A549 treated with CORT108297 at 1 μM for 4 hours (cell line): ENCODE measurements around the gene KCNE1. TPM values are rescaled to one million over a fixed set of nuclear protein-coding genes. Genes with fewer than 3 reads are reported as not detected.

Experiments
- total RNA-seq: library from RNA; stranded (reverse); fragments of 200-300 nt; extraction: Qiagen RNA extraction; gene quantifications from 5 replicates; pipeline ENCODE4 v1.2.3, GENCODE V29; 2022

The KCNE1 gene
- 0.05 TPM in 1 of 5 replicates, not detected in the others for total RNA-seq

GRCh38 chr21:34511787-34512455 is at the start of gene KCNE1:
Gene KCNE1, minus strand, starts transcription at chr21:34512210. Its CDS starts 62,576 bp downstream, at chr21:34449634.

GRCh38 chr21:34423805-34424204 is 88.2 kb downstream of the KCNE1 start, which contains the start of gene SMIM34:
Gene SMIM34, minus strand, starts transcription at chr21:34423951. Its CDS starts 112 bp downstream, at chr21:34423839.

Other genes with a start within 250 kb of the KCNE1 start
- not detected in 5 replicates for gene KCNE2, start 148.2 kb downstream of the KCNE1 start, total RNA-seq
- 1.3 to 19.0 TPM (median 13.3 TPM) in 5 replicates for gene SMIM11, start 136.7 kb downstream of the KCNE1 start, total RNA-seq
- not detected in 5 replicates for gene SMIM34, start 88.3 kb downstream of the KCNE1 start, total RNA-seq
- gene RCAN1, start 102.9 kb upstream of the KCNE1 start, total RNA-seq = 9.9 to 12.7 TPM (median 10.6 TPM) in 5 replicates
- 0.03 to 0.07 TPM (median 0.05 TPM) in 5 replicates for gene CLIC6, start 156.8 kb upstream of the KCNE1 start, total RNA-seq